ENCODE measurements around the gene POLR3A. TPM values are rescaled to one million over a fixed set of nuclear protein-coding genes. Genes with fewer than 3 reads are reported as not detected.

POLR3A gene
- total RNA-seq, 1 experiment from 2014 or later, result 38.0 TPM

GRCh38 chr10:78041170-78042057, 12.1 kb upstream of the POLR3A start:
- Histone ChIP-seq H2BK120ac (ENCODE audit: low read depth, low read length, poor library complexity, severe bottlenecking) (no peak overlapping the region), H2BK20ac (ENCODE audit: low read depth, low read length, poor library complexity, severe bottlenecking) (no peak overlapping the region), H3K4ac (ENCODE audit: low read depth, low read length) (no peak overlapping the region), H2BK15ac (ENCODE audit: low read depth, low read length) (no peak overlapping the region), H3K4me1 (ENCODE audit: insufficient read depth, low read length) (peaks cover 2% of the 10 kb centered on the region; the same call in 1 of the 2 replicates), H3K56ac (ENCODE audit: insufficient read length, low read depth, low read length) (no peak overlapping the region), H3K9ac (ENCODE audit: extremely low read depth, insufficient read length, low read length) (no peak overlapping the region), H4K5ac (ENCODE audit: insufficient read length, low read depth, low read length) (peak overlapping the region; percentile 73), H3K18ac (ENCODE audit: insufficient read length, low read depth, low read length) (no peak overlapping the region), H4K8ac (replicated peaks; ENCODE audit: insufficient read length, low read depth, low read length) (no peak overlapping the region), H3K14ac (ENCODE audit: insufficient read depth, low read length) (no peak overlapping the region), H2AK5ac (ENCODE audit: insufficient read length, low read length) (no peak overlapping the region), H4K91ac (ENCODE audit: insufficient read length, low read depth, low read length) (no peak overlapping the region), H2BK12ac (ENCODE audit: insufficient read length, low read depth, low read length) (no peak overlapping the region), H3K23ac (ENCODE audit: insufficient read length, low read depth, low read length) (no peak overlapping the region), H3K27ac (ENCODE audit: insufficient read length, low read depth, low read length) (peak overlapping the region; percentile 34), H3K79me1 (ENCODE audit: insufficient read depth, low read depth, low read length, poor library complexity, severe bottlenecking) (no peaks in the 10 kb centered on the region), H4K20me1 (ENCODE audit: control insufficient read depth, insufficient read depth, insufficient read length) (peaks cover 8% of the 10 kb centered on the region), H3K9me3 (ENCODE audit: control insufficient read depth, low read depth, low read length) (no peaks in the 10 kb centered on the region), H3K23me2 (ENCODE audit: insufficient read length, low read depth, low read length, poor library complexity, severe bottlenecking) (no peaks in the 10 kb centered on the region), H3K27me3 (ENCODE audit: insufficient read depth, low read length) (no peaks in the 10 kb centered on the region), H2AFZ (ENCODE audit: low read length) (no peak overlapping the region), H3K4me2 (ENCODE audit: insufficient read depth, insufficient read length, low read length) (no peak overlapping the region), H3K79me2 (ENCODE audit: insufficient read depth, low read length) (peaks cover 4% of the 10 kb centered on the region; the same call in 1 of the 2 replicates), H3T11ph (ENCODE audit: low read length) (no peak overlapping the region), H2BK5ac (ENCODE audit: insufficient read length, low read length) (no peak overlapping the region)
- H3K27me3 Mint-ChIP-seq (ENCODE audit: low read depth), result no peaks in the 10 kb centered on the region; the same call in 1 of the 2 replicates
- peaks cover 47 to 70% (median 60%) of the 10 kb centered on the region in 3 experiments for H3K36me3 Mint-ChIP-seq (ENCODE audit: insufficient read depth in 1 of 3, low read depth in 3 of 3)
- TF ChIP-seq, protein P1, sequence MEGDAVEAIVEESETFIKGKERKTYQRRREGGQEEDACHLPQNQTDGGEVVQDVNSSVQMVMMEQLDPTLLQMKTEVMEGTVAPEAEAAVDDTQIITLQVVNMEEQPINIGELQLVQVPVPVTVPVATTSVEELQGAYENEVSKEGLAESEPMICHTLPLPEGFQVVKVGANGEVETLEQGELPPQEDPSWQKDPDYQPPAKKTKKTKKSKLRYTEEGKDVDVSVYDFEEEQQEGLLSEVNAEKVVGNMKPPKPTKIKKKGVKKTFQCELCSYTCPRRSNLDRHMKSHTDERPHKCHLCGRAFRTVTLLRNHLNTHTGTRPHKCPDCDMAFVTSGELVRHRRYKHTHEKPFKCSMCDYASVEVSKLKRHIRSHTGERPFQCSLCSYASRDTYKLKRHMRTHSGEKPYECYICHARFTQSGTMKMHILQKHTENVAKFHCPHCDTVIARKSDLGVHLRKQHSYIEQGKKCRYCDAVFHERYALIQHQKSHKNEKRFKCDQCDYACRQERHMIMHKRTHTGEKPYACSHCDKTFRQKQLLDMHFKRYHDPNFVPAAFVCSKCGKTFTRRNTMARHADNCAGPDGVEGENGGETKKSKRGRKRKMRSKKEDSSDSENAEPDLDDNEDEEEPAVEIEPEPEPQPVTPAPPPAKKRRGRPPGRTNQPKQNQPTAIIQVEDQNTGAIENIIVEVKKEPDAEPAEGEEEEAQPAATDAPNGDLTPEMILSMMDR (conservative IDR thresholded peaks at IDR 0.05), result no peak
- no peaks in the 10 kb centered on the region for H3K9me3 Mint-ChIP-seq
- H3K27ac Mint-ChIP-seq, result peak overlapping the region; percentile 90 to 94 (median 94)
- peak overlapping the region in 1 of 2 experiments; percentile 47; a peak in 3 of 5 replicates for H3K4me3 Mint-ChIP-seq
- WGBS (ENCODE audit: extremely low coverage, insufficient read length, low lambda C conversion rate), result no CpG with 5 or more reads among the region's 5 CpGs
- H3K4me1 Mint-ChIP-seq, result peaks cover 64 to 66% of the 10 kb centered on the region in 2 experiments
- DNase-seq, result no peak
